ENCODE measurements around the gene TLNRD1. TPM values are rescaled to one million over a fixed set of nuclear protein-coding genes. Genes with fewer than 3 reads are reported as not detected.

The TLNRD1 gene
- polyA plus RNA-seq, 1 donor (not counting 4 experiments of a cell fraction or from before 2014, with no cell fraction given): 3.1 TPM

DNA sequence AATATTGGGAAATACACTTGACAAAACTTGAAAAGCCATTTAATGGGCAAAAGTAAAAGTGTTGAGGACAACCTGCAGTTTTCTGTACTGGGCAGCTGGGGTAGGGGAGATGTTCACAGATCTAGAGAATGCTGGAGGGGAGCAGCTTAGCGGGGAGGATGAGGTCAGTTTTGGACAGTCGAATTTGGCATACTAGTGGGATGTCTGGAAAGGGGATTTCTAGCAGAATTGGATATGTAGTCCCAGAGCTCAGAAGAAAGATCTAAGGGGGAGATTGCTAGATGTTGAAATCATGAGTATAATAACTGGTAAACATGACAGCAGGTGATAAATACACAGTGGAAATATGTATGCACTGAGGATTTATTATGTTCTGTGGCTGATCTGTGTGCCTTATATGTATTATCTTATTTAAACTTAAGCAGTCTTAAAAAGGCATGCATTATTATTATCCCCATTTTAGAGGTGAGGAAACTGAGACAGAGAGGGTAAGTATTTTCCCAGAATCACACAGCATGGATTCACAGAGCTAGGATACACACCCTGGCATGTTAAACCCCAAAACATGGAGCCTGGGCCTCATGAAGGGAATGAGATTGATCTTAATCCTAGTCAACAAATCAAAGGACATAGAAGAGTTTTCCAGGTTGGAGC is 42.7 kb downstream of the TLNRD1 start:
- Histone ChIP-seq H3K9ac (ENCODE audit: control insufficient read depth, extremely low read depth, insufficient read depth, low read length) (no peak overlapping the region), H3K4me2 (ENCODE audit: control insufficient read depth, extremely low read depth, insufficient read depth, low read depth, low read length) (no peak overlapping the region), H3K27me3 (ENCODE audit: control insufficient read depth, extremely low read depth, insufficient read depth, low read length) (no peaks in the 10 kb centered on the region), H2AFZ (ENCODE audit: control insufficient read depth, low read length) (no peak overlapping the region), H3K36me3 (ENCODE audit: control insufficient read depth in 2 of 2, extremely low read depth in 1 of 2, insufficient read depth in 2 of 2, low read length in 2 of 2) (no peaks in the 10 kb centered on the region), H3K4me1 (ENCODE audit: control insufficient read depth, extremely low read depth, insufficient read depth, low read length) (peaks cover 10% of the 10 kb centered on the region), H4K20me1 (ENCODE audit: control insufficient read depth, extremely low read depth, insufficient read depth, low read length) (no peaks in the 10 kb centered on the region), H3K27ac (ENCODE audit: control insufficient read depth, insufficient read depth, low read length) (no peak overlapping the region), H3K79me2 (ENCODE audit: control insufficient read depth, insufficient read depth, low read length) (no peaks in the 10 kb centered on the region), H3K4me3 (ENCODE audit: control insufficient read depth in 2 of 3, extremely low read depth in 1 of 3, insufficient read depth in 2 of 3, low read depth in 1 of 3, low read length in 3 of 3) (no peak overlapping the region), H3K9me3 (ENCODE audit: control insufficient read depth, low read depth, low read length) (no peaks in the 10 kb centered on the region), H3K9me1 (ENCODE audit: control insufficient read depth, extremely low read depth, insufficient read depth, low read length) (no peaks in the 10 kb centered on the region)
- dilution Hi-C loops (cut with MboI; ENCODE audit: extremely low pct_ligation_motif_present, low sequenced_read_pairs): no loop called here
- TF ChIP-seq EZH2 (IDR thresholded peaks at IDR 0.05; ENCODE audit: low read length): no peak
- FAIRE-seq: no peak
- no peak for DNase-seq (ENCODE audit: low read depth, low spot score)

- no peaks in the 10 kb centered on the region for H3K79me2 ChIP-seq (ENCODE audit: control insufficient read depth, insufficient read depth, low read length)
- DNase-seq (ENCODE audit: low read depth, low spot score) (no peak), FAIRE-seq (no peak)
- TF ChIP-seq, protein P1, sequence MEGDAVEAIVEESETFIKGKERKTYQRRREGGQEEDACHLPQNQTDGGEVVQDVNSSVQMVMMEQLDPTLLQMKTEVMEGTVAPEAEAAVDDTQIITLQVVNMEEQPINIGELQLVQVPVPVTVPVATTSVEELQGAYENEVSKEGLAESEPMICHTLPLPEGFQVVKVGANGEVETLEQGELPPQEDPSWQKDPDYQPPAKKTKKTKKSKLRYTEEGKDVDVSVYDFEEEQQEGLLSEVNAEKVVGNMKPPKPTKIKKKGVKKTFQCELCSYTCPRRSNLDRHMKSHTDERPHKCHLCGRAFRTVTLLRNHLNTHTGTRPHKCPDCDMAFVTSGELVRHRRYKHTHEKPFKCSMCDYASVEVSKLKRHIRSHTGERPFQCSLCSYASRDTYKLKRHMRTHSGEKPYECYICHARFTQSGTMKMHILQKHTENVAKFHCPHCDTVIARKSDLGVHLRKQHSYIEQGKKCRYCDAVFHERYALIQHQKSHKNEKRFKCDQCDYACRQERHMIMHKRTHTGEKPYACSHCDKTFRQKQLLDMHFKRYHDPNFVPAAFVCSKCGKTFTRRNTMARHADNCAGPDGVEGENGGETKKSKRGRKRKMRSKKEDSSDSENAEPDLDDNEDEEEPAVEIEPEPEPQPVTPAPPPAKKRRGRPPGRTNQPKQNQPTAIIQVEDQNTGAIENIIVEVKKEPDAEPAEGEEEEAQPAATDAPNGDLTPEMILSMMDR (optimal IDR thresholded peaks at IDR 0.05 in 1 of 3, IDR thresholded peaks at IDR 0.05 in 1 of 3, conservative IDR thresholded peaks at IDR 0.05 in 1 of 3; ENCODE audit: extremely low read depth in 1 of 3, insufficient read depth in 2 of 3, low read length in 3 of 3): no peak
- no peak for TF ChIP-seq EZH2 (IDR thresholded peaks at IDR 0.05; ENCODE audit: low read length)
- no peak overlapping the region for H3K27ac ChIP-seq (ENCODE audit: control insufficient read depth, insufficient read depth, low read length)
- H3K9me3 ChIP-seq (ENCODE audit: control insufficient read depth, low read depth, low read length): no peaks in the 10 kb centered on the region
- no peak overlapping the region for H2AFZ ChIP-seq (ENCODE audit: control insufficient read depth, low read length)
- peaks cover 4% of the 10 kb centered on the region for H3K4me1 ChIP-seq (ENCODE audit: control insufficient read depth, extremely low read depth, insufficient read depth, low read length)
- H3K36me3 ChIP-seq (ENCODE audit: control insufficient read depth in 2 of 2, extremely low read depth in 1 of 2, insufficient read depth in 2 of 2, low read length in 2 of 2): no peaks in the 10 kb centered on the region
- H4K20me1 ChIP-seq (ENCODE audit: control insufficient read depth, extremely low read depth, insufficient read depth, low read length): no peaks in the 10 kb centered on the region
- no peak overlapping the region for H3K4me3 ChIP-seq (ENCODE audit: control insufficient read depth in 2 of 3, extremely low read depth in 1 of 3, insufficient read depth in 2 of 3, low read depth in 1 of 3, low read length in 3 of 3)
- no peak overlapping the region for H3K9ac ChIP-seq (ENCODE audit: control insufficient read depth, extremely low read depth, insufficient read depth, low read length)
- dilution Hi-C loops (cut with MboI; ENCODE audit: extremely low pct_ligation_motif_present, low sequenced_read_pairs): no loop called here
- H3K9me1 ChIP-seq (ENCODE audit: control insufficient read depth, extremely low read depth, insufficient read depth, low read length): no peaks in the 10 kb centered on the region
- H3K4me2 ChIP-seq (ENCODE audit: control insufficient read depth, extremely low read depth, insufficient read depth, low read depth, low read length): no peak overlapping the region
- H3K27me3 ChIP-seq (ENCODE audit: control insufficient read depth, extremely low read depth, insufficient read depth, low read length): no peaks in the 10 kb centered on the region
Observed at GRCh38 chr15:81043935-81044575, 43.3 kb downstream of the TLNRD1 start.

Measured in keratinocyte (primary cell).